ENCODE results near the gene TARS3. TPM values are rescaled to one million over a fixed set of nuclear protein-coding genes. Genes with fewer than 3 reads are reported as not detected.

TARS3 gene
- total and polyA plus RNA-seq, 2 donors (not counting 3 experiments of a cell fraction or from before 2014, with no cell fraction given) = 0.91 to 8.2 TPM

DNA sequence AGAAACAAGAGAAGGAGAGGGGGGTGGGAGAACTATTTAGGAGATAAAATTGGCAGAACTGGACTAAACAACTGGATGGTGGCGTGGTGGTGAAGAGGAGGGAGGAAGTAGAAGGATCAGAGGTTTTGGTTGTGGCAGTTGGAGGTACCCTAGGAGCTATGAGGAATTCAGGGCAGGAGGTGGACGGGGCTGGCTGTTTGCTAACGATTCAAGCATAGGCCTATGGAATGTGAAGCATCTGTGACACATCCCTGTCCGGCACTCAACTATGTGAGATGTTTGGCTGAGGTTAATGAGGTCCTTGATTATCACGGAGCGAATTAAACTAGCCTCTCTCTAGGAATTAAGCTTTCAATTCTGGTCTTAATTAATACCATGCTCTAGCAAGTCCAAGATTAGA lies 13.5 kb downstream of the TARS3 start:
- no peaks in the 10 kb centered on the region for H3K4me1 ChIP-seq (ENCODE audit: control insufficient read depth, extremely low read depth, insufficient read depth, low read length)
- CTCF ChIA-PET = no interaction called here
- no peaks in the 10 kb centered on the region for H4K20me1 ChIP-seq (replicated peaks; ENCODE audit: control insufficient read depth, extremely low read depth, insufficient read depth, low read length)
- no peaks in the 10 kb centered on the region for H3K9me1 ChIP-seq (replicated peaks; ENCODE audit: control insufficient read depth, extremely low read depth, insufficient read depth, low read length)
- TF ChIP-seq POLR2AphosphoS5 (IDR thresholded peaks at IDR 0.05; ENCODE audit: insufficient read depth, low read depth, low read length) (no peak), JUN (IDR thresholded peaks at IDR 0.05; ENCODE audit: borderline replicate concordance, insufficient read depth, insufficient read length, low read depth) (no peak), EZH2 (IDR thresholded peaks at IDR 0.05; ENCODE audit: borderline replicate concordance, low read depth, low read length, severe bottlenecking) (no peak), FOS (IDR thresholded peaks at IDR 0.05; ENCODE audit: borderline replicate concordance, insufficient read depth, low read length) (no peak), GATA2 (IDR thresholded peaks at IDR 0.05; ENCODE audit: insufficient read depth, insufficient read length, low read depth, low read length) (no peak), MYC (IDR thresholded peaks at IDR 0.05; ENCODE audit: low read depth, low read length) (no peak), POLR2A (IDR thresholded peaks at IDR 0.05; ENCODE audit: low read depth, low read length) (no peak)
- TF ChIP-seq, protein P1, sequence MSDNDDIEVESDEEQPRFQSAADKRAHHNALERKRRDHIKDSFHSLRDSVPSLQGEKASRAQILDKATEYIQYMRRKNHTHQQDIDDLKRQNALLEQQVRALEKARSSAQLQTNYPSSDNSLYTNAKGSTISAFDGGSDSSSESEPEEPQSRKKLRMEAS (IDR thresholded peaks at IDR 0.05; ENCODE audit: insufficient read depth, insufficient read length) = no peak
- TF ChIP-seq, protein P2, sequence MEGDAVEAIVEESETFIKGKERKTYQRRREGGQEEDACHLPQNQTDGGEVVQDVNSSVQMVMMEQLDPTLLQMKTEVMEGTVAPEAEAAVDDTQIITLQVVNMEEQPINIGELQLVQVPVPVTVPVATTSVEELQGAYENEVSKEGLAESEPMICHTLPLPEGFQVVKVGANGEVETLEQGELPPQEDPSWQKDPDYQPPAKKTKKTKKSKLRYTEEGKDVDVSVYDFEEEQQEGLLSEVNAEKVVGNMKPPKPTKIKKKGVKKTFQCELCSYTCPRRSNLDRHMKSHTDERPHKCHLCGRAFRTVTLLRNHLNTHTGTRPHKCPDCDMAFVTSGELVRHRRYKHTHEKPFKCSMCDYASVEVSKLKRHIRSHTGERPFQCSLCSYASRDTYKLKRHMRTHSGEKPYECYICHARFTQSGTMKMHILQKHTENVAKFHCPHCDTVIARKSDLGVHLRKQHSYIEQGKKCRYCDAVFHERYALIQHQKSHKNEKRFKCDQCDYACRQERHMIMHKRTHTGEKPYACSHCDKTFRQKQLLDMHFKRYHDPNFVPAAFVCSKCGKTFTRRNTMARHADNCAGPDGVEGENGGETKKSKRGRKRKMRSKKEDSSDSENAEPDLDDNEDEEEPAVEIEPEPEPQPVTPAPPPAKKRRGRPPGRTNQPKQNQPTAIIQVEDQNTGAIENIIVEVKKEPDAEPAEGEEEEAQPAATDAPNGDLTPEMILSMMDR (IDR thresholded peaks at IDR 0.05; ENCODE audit: extremely low read depth in 1 of 2, insufficient read depth in 1 of 2, low read depth in 1 of 2, low read length in 2 of 2) = no peak
- H3K9me3 ChIP-seq (replicated peaks; ENCODE audit: control insufficient read depth, insufficient read depth, low read length) = no peaks in the 10 kb centered on the region
- no peak overlapping the region for H3K9ac ChIP-seq (replicated peaks; ENCODE audit: extremely low read depth, insufficient read depth, low read length)
- FAIRE-seq = no peak
- dilution Hi-C loops (cut with MboI; ENCODE audit: extremely low pct_ligation_motif_present, low sequenced_read_pairs) (no loop called here), intact Hi-C loops (cut with micrococcal nuclease) (no loop called here)
- no peaks in the 10 kb centered on the region for H3K27me3 ChIP-seq (ENCODE audit: control insufficient read depth in 2 of 2, insufficient read depth in 2 of 2, low read length in 2 of 2)
- no peak overlapping the region for H3K4me3 ChIP-seq (replicated peaks in 1 of 3; ENCODE audit: insufficient read depth in 1 of 3, low read depth in 1 of 3, low read length in 3 of 3)
- no peaks in the 10 kb centered on the region for H3K79me2 ChIP-seq (ENCODE audit: control insufficient read depth, insufficient read depth, low read length)
- H3K4me2 ChIP-seq (ENCODE audit: insufficient read depth, low read length) = no peak overlapping the region
- no peak overlapping the region for H3K27ac ChIP-seq (ENCODE audit: insufficient read depth, low read depth, low read length)
- no peak overlapping the region for H2AFZ ChIP-seq (ENCODE audit: low read depth, low read length)
- POLR2A ChIA-PET = no interaction called here
- no TSS peak for BruUV-seq (replicated peaks)
- no peak for DNase-seq (ENCODE audit: low read depth, low spot score)
- peaks cover 0 to 3% of the 10 kb centered on the region in 2 experiments for H3K36me3 ChIP-seq (ENCODE audit: control insufficient read depth in 2 of 2, extremely low read depth in 1 of 2, insufficient read depth in 2 of 2, low read length in 2 of 2)
